Neuronal stem cell (in vitro differentiated cells): Measurements from ENCODE around the gene SEMA3D.

ENCODE experiments used
- DNase-seq: peaks from one replicate; pipeline ENCODE4 v3.0.0-alpha.2; 2013; ENCODE audit warnings: low spot score
- H2AFZ ChIP-seq: one replicate; pipeline ENCODE4 v1.6.1; 2013; ENCODE audit warnings: mild to moderate bottlenecking, low read length, inconsistent platforms
- H2AK5ac ChIP-seq: 2 replicates; pipeline ENCODE4 v1.6.1; 2013; ENCODE audit warnings: low read depth, mild to moderate bottlenecking, inconsistent platforms, low read length, moderate library complexity, mixed read lengths
- H2BK120ac ChIP-seq: 2 replicates; pipeline ENCODE4 v1.6.1; 2013; ENCODE audit warnings: low read depth, mild to moderate bottlenecking, inconsistent platforms, low read length, moderate library complexity, mixed read lengths
- H2BK12ac ChIP-seq: one replicate; pipeline ENCODE4 v1.6.1; 2013; ENCODE audit warnings: low read length, inconsistent platforms
- H2BK15ac ChIP-seq: 2 replicates; pipeline ENCODE4 v1.6.1; 2013; ENCODE audit warnings: mild to moderate bottlenecking, low read length, inconsistent platforms, mixed read lengths
- H2BK5ac ChIP-seq: one replicate; pipeline ENCODE4 v1.6.1; 2013; ENCODE audit warnings: inconsistent platforms, mild to moderate bottlenecking, low read length, moderate library complexity
- H3K14ac ChIP-seq: one replicate; pipeline ENCODE4 v1.6.1; 2013; ENCODE audit warnings: low read length, inconsistent platforms
- H3K18ac ChIP-seq: 2 replicates; pipeline ENCODE4 v1.6.1; 2013; ENCODE audit warnings: low read length, inconsistent platforms
- H3K23ac ChIP-seq: 2 replicates; pipeline ENCODE4 v1.6.1; 2013; ENCODE audit warnings: low read depth, mild to moderate bottlenecking, mixed read lengths, low read length, inconsistent platforms; ENCODE audit not compliant: poor library complexity
- H3K27ac ChIP-seq: replicated peaks from 3 replicates; pipeline ENCODE4 v1.5.1; 2013; ENCODE audit warnings: low read length, inconsistent platforms
- H3K27me3 ChIP-seq, 3 experiments: 2 replicates each; pipeline ENCODE4 v1.6.1; 2013; ENCODE audit warnings: low read length in 3 of 3, mild to moderate bottlenecking in 2 of 3, inconsistent platforms in 1 of 3, low read depth in 1 of 3, mixed read lengths in 1 of 3, moderate library complexity in 1 of 3; ENCODE audit not compliant: control insufficient read depth in 3 of 3, insufficient read depth in 3 of 3
- H3K36me3 ChIP-seq, 2 donors: replicated peaks in 1 of 2; 2 replicates each; pipeline ENCODE4 v1.6.1; 2013; ENCODE audit warnings: low read length in 2 of 2; ENCODE audit not compliant: control insufficient read depth in 2 of 2, insufficient read depth in 2 of 2
- H3K4ac ChIP-seq: 2 replicates; pipeline ENCODE4 v1.6.1; 2013; ENCODE audit warnings: inconsistent platforms, mild to moderate bottlenecking, low read length, moderate library complexity
- H3K4me1 ChIP-seq, 2 donors: 1 replicate in 1 of 2; 2 replicates in 1 of 2; pipeline ENCODE4 v1.6.1; 2013; ENCODE audit warnings: low read length in 2 of 2, low read depth in 1 of 2; ENCODE audit not compliant: control insufficient read depth in 2 of 2, insufficient read depth in 1 of 2
- H3K4me2 ChIP-seq: one replicate; pipeline ENCODE4 v1.6.1; 2013; ENCODE audit warnings: mild to moderate bottlenecking, low read length, inconsistent platforms; ENCODE audit not compliant: insufficient read depth, poor library complexity, severe bottlenecking
- H3K4me3 ChIP-seq, 2 donors: 2 replicates each; pipeline ENCODE4 v1.5.1; 2013; ENCODE audit warnings: low read length in 2 of 2, mild to moderate bottlenecking in 2 of 2, inconsistent platforms in 1 of 2, moderate library complexity in 1 of 2
- H3K79me1 ChIP-seq: one replicate; pipeline ENCODE4 v1.6.1; 2013; ENCODE audit warnings: low read depth, mild to moderate bottlenecking, inconsistent platforms, low read length, moderate library complexity
- H3K9ac ChIP-seq: one replicate; pipeline ENCODE4 v1.6.1; 2013; ENCODE audit warnings: mild to moderate bottlenecking, low read depth, low read length, inconsistent platforms; ENCODE audit not compliant: poor library complexity
- H3K9me3 ChIP-seq, 2 donors: replicated peaks in 1 of 2; 2 replicates each; pipeline versions ENCODE3 to v1.6.1; 2013; ENCODE audit warnings: low read length in 2 of 2, mild to moderate bottlenecking in 2 of 2, inconsistent platforms in 1 of 2, low read depth in 1 of 2, mixed read lengths in 1 of 2, moderate library complexity in 1 of 2; ENCODE audit not compliant: control insufficient read depth in 2 of 2, insufficient read depth in 1 of 2
- H4K8ac ChIP-seq: one replicate; pipeline ENCODE4 v1.6.1; 2013; ENCODE audit warnings: low read depth, mild to moderate bottlenecking, inconsistent platforms, low read length, moderate library complexity
- H4K91ac ChIP-seq: one replicate; pipeline ENCODE4 v1.6.1; 2013; ENCODE audit warnings: low read length, low read depth, mild to moderate bottlenecking, inconsistent platforms; ENCODE audit not compliant: poor library complexity
- WGBS, 2 donors: extraction: QIAGEN DNeasy Blood & Tissue Kit; methylation state at CpG; one replicate each; pipeline ENCODE4 v1.1.7; 2013; ENCODE audit warnings: missing lambda C conversion rate in 2 of 2, mixed read lengths in 1 of 2; ENCODE audit not compliant: insufficient read length in 2 of 2, insufficient replicate concordance in 1 of 2; ENCODE audit errors: extremely low coverage in 2 of 2; 5-methylcytosine and 5-hydroxymethylcytosine counted together

The SEMA3D gene

DNA sequence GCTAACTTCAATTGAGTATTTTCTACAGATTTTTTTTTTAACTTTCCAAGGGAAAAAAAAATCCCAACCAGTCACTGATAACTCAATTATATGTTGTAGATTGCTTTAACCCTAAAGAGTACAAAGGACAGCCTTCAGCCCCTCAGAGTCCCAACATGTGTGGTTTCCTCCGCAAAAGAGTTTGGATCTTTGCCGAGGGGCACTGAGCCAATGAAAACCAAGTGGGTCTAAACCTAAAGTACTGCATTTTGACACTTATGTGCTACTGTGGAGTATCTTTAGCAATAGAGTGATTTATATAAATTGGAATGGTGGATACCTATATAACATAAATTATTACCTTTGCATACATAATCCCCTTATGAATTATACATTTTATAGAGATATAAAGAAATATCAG lies 91.5 kb downstream of the SEMA3D start:
- Histone ChIP-seq H3K27ac (no peak overlapping the region), H3K4me1 (no peaks in the 10 kb centered on the region), H2BK15ac (no peak overlapping the region), H2BK120ac (no peak overlapping the region), H3K9ac (no peak overlapping the region), H3K79me1 (no peaks in the 10 kb centered on the region), H3K4me3 (no peak overlapping the region), H3K9me3 (no peaks in the 10 kb centered on the region), H3K27me3 (no peaks in the 10 kb centered on the region), H2BK12ac (no peak overlapping the region), H3K36me3 (no peaks in the 10 kb centered on the region), H4K8ac (no peak overlapping the region), H3K4ac (no peak overlapping the region), H3K14ac (no peak overlapping the region), H4K91ac (no peak overlapping the region), H3K18ac (no peak overlapping the region), H2AFZ (no peak overlapping the region), H2AK5ac (no peak overlapping the region), H2BK5ac (no peak overlapping the region), H3K23ac (no peak overlapping the region), H3K4me2 (no peak overlapping the region)
- no peak for DNase-seq
- WGBS, 2 donors: no CpG with 5 or more reads among the region's 2 CpGs

DNA sequence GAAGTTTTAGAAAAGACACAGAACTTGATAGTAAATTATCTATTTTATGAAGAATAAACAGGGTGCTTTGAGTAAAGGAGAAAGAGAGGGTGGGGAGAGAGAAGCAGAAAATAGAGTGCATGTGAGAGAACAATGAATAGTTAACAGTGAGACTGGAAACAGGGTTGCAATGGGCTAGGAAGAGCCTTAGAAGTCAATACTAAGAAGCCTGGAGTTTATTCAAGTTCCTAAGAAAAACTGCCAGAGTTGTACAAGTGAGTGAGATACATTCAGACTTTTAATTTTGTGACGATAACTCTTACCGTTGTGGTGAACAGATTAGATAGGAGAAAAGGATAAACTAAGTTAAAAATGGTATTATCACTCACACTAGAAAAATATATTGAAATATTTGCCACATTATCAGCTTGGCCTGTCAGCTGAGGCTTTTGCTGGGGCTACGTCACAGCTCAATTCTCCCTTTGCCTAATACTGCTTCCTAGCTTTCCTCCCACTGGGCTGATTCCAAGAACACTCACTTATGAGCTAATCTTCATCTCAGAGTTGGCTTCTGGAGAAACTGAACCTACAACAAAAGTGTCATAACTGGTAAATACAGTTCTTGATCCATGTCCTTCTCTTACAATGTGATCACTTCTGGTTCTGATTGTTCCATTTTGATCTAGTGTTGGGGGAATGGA lies 92.7 kb downstream of the SEMA3D start:
- Histone ChIP-seq H2AFZ (no peak overlapping the region), H3K9me3 (no peaks in the 10 kb centered on the region), H2AK5ac (no peak overlapping the region), H4K91ac (no peak overlapping the region), H3K4me2 (no peak overlapping the region), H2BK5ac (no peak overlapping the region), H3K27me3 (no peaks in the 10 kb centered on the region), H3K4me1 (no peaks in the 10 kb centered on the region), H3K4ac (no peak overlapping the region), H3K23ac (no peak overlapping the region), H3K36me3 (no peaks in the 10 kb centered on the region), H2BK12ac (no peak overlapping the region), H3K27ac (no peak overlapping the region), H3K14ac (no peak overlapping the region), H2BK15ac (no peak overlapping the region), H3K9ac (no peak overlapping the region), H3K79me1 (no peaks in the 10 kb centered on the region), H4K8ac (no peak overlapping the region), H3K4me3 (no peak overlapping the region), H2BK120ac (no peak overlapping the region), H3K18ac (no peak overlapping the region)
- no CpG with 5 or more reads among the region's 3 CpGs for WGBS, 2 donors
- no peak for DNase-seq

DNA sequence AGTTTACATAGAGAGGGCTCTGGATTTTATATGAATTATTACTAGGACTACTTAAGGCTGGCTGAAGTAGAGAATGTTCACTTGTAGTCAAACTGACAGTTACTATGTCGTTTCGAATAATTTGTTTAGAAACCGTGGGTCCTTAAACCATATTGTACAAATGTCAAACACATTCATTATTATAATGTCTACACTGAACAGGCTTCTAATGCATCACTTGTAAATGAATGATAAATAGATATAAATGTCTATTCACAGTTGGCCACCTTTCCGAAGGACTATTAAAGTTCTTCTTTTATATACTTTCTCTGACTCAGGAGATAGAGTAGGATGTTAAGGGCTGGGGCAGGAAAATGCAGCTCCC lies 95.3 kb downstream of the SEMA3D start:
- no peak overlapping the region for H3K4me3 ChIP-seq
- H3K4me1 ChIP-seq: no peaks in the 10 kb centered on the region
- no peak for DNase-seq
- H2AK5ac ChIP-seq: no peak overlapping the region
- no peak overlapping the region for H2BK5ac ChIP-seq
- no CpG with 5 or more reads among the region's 4 CpGs for WGBS, 2 donors
- no peaks in the 10 kb centered on the region for H3K36me3 ChIP-seq
- no peak overlapping the region for H3K18ac ChIP-seq
- H3K4me2 ChIP-seq: no peak overlapping the region
- no peak overlapping the region for H3K9ac ChIP-seq
- H2BK120ac ChIP-seq: no peak overlapping the region
- no peak overlapping the region for H2BK15ac ChIP-seq
- H4K91ac ChIP-seq: no peak overlapping the region
- H3K79me1 ChIP-seq: no peaks in the 10 kb centered on the region
- H3K9me3 ChIP-seq: no peaks in the 10 kb centered on the region
- no peak overlapping the region for H2AFZ ChIP-seq
- H3K23ac ChIP-seq: no peak overlapping the region
- no peak overlapping the region for H3K27ac ChIP-seq
- no peak overlapping the region for H3K4ac ChIP-seq
- H4K8ac ChIP-seq: no peak overlapping the region
- no peaks in the 10 kb centered on the region for H3K27me3 ChIP-seq
- no peak overlapping the region for H2BK12ac ChIP-seq
- H3K14ac ChIP-seq: no peak overlapping the region

DNA sequence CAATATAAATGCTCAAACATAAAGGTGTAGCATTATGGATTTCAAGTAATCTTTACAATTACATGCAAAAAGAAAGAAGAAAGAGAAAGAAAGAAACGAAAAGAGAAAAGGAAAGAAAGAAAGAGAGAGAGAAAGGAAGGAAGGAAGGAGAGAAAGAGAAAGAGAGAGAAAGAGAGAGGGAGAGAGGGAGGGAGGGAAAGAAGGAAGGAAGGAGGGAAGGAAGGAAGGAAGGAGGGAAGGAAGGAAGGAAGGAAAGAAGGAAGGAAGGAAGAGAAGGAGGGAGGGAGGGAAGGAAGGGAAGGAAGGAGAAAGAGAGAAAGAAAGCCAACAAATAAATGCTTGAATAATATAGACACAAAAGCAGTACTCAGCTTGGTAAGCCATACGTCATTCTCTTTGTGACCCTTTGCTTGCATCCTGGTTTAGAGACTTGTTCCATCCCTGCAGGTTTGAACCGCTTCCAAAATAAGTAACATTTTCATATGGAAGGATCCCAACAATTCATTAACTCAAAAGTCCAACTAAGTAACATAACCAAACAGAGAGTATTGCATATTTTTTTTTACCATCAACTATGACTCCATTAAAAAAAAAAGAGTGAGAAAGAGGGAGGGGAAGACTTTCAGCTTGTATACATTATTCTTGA lies 95.8 kb downstream of the SEMA3D start:
- no CpG with 5 or more reads among the region's 3 CpGs for WGBS, 2 donors

More for the DNA sequence above, 95.8 kb downstream of the SEMA3D start:
- no peak overlapping the region for H4K91ac ChIP-seq
- H3K79me1 ChIP-seq: no peaks in the 10 kb centered on the region
- no peak overlapping the region for H3K27ac ChIP-seq
- no peak overlapping the region for H2BK12ac ChIP-seq
- no peaks in the 10 kb centered on the region for H3K4me1 ChIP-seq
- no peak overlapping the region for H4K8ac ChIP-seq
- H3K9ac ChIP-seq: no peak overlapping the region
- DNase-seq: no peak
- no peak overlapping the region for H3K4me2 ChIP-seq
- no peaks in the 10 kb centered on the region for H3K36me3 ChIP-seq
- H3K14ac ChIP-seq: no peak overlapping the region
- H3K18ac ChIP-seq: no peak overlapping the region
- no peaks in the 10 kb centered on the region for H3K9me3 ChIP-seq
- no peak overlapping the region for H2AFZ ChIP-seq
- H2BK120ac ChIP-seq: no peak overlapping the region
- H2AK5ac ChIP-seq: no peak overlapping the region
- no peak overlapping the region for H3K23ac ChIP-seq
- H3K4ac ChIP-seq: no peak overlapping the region
- no peak overlapping the region for H2BK15ac ChIP-seq
- no peak overlapping the region for H3K4me3 ChIP-seq
- no peaks in the 10 kb centered on the region for H3K27me3 ChIP-seq
- no peak overlapping the region for H2BK5ac ChIP-seq
